T-helper 22 cell (primary cell): ENCODE data around the gene MATR3.
A peak's percentile ranks its signal among the peaks of the same experiment; 100 is the strongest.

ENCODE experiments used
- DNase-seq: peaks from one replicate; pipeline ENCODE4 v3.0.0-alpha.2; 2020; ENCODE audit warnings: low read depth

Gene MATR3

GRCh38 chr5:139272471-139273321 lies 20.8 kb upstream of the MATR3 start:
- DNase-seq = no peak

GRCh38 chr5:139273322-139273571 lies 20.3 kb upstream of the MATR3 start:
- no peak for DNase-seq

- DNase-seq = peak; percentile 72
Observed at GRCh38 chr5:139273572-139274289, 19.8 kb upstream of the MATR3 start.

- no peak for DNase-seq
Observed at GRCh38 chr5:139275536-139275935, 18.0 kb upstream of the MATR3 start.

GRCh38 chr5:139275956-139276355 lies 17.6 kb upstream of the MATR3 start:
- no peak for DNase-seq

GRCh38 chr5:139276426-139276825 lies 17.1 kb upstream of the MATR3 start:
- DNase-seq = no peak

- no peak for DNase-seq
Observed at GRCh38 chr5:139277171-139277570, 16.4 kb upstream of the MATR3 start.

- no peak for DNase-seq
Observed at GRCh38 chr5:139278540-139279274, 14.8 kb upstream of the MATR3 start.

- no peak for DNase-seq
Observed at GRCh38 chr5:139282197-139282557, 11.4 kb upstream of the MATR3 start.

GRCh38 chr5:139283252-139284166 lies 10.0 kb upstream of the MATR3 start:
- DNase-seq = no peak

GRCh38 chr5:139284295-139284694 lies 9.2 kb upstream of the MATR3 start:
- DNase-seq = no peak

GRCh38 chr5:139285651-139286392 lies 7.7 kb upstream of the MATR3 start:
- DNase-seq = no peak

- DNase-seq = no peak
Observed at GRCh38 chr5:139287890-139288635, 5.5 kb upstream of the MATR3 start.

- no peak for DNase-seq
Observed at GRCh38 chr5:139291051-139291450, 2.5 kb upstream of the MATR3 start.

- no peak for DNase-seq
Observed at GRCh38 chr5:139293202-139293506, 386 bp upstream of the MATR3 start.

GRCh38 chr5:139294374-139295165 lies 1.0 kb downstream of the MATR3 start:
- peak; percentile 19 for DNase-seq

- DNase-seq = no peak
Observed at GRCh38 chr5:139295346-139296057, 2.0 kb downstream of the MATR3 start.

GRCh38 chr5:139296198-139296597 lies 2.7 kb downstream of the MATR3 start:
- DNase-seq = no peak

GRCh38 chr5:139296862-139297326 lies 3.4 kb downstream of the MATR3 start:
- DNase-seq = no peak
